Measurements from ENCODE around the gene SHROOM4.

Gene SHROOM4

GRCh38 chrX:50618788-50619558 is 195.0 kb downstream of the SHROOM4 start:
- no peak for DNase-seq (ENCODE audit: low spot score)

GRCh38 chrX:50617183-50617582 is 196.8 kb downstream of the SHROOM4 start:
- DNase-seq (ENCODE audit: low spot score), result no peak

GRCh38 chrX:50615570-50616158 is 198.3 kb downstream of the SHROOM4 start:
- DNase-seq (ENCODE audit: low spot score), result no peak

- DNase-seq (ENCODE audit: low spot score), result no peak
These were observed 199.5 kb downstream of the SHROOM4 start for GRCh38 chrX:50614460-50614859.

DNA sequence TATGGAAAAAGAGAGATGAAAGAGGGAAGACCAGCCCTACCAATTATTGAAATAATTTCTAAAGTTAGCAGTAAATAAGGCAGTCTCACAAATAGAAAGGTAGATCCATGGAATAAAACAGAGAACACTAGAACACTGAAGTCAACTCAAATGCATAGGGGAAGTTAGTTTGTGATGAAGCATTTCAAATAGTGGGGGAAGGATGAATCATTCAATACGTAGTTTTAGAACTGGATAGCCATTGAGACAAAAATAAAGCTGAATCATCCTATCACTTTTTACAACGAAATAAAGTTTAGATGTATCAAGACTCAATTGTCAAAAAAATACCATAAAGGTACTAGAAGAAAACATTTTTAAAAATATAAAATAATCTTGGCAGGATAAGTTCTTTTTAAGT is 200.1 kb downstream of the SHROOM4 start:
- no peak for DNase-seq (ENCODE audit: low spot score)

DNA sequence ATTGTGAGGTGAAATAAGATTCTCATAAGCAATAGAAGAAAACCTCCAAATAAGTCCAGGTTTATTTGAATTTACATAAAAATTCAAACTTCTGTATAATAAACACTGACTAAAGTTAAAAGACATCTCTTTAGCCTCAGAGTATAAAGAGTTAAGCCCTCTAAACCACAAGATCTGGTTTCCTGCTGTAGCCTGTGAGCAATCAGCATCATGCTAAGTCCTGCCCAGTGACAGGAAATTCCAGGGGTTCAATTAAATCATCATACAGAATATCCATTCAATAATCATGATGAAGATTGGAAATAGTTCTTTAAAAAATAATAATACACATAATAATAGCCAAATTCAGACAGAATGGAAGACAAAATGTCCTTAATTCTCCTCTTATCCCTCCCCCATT is 204.2 kb downstream of the SHROOM4 start:
- DNase-seq (ENCODE audit: low spot score), result no peak

GRCh38 chrX:50606300-50606950 is 207.6 kb downstream of the SHROOM4 start:
- DNase-seq (ENCODE audit: low spot score), result no peak

GRCh38 chrX:50596056-50596455 is 217.9 kb downstream of the SHROOM4 start:
- no peak for DNase-seq (ENCODE audit: low spot score)

GRCh38 chrX:50594788-50595187 is 219.2 kb downstream of the SHROOM4 start:
- DNase-seq (ENCODE audit: low spot score), result no peak

GRCh38 chrX:50586980-50587379 is 227.0 kb downstream of the SHROOM4 start:
- DNase-seq (ENCODE audit: low spot score), result no peak

- no peak for DNase-seq (ENCODE audit: low spot score)
These were observed 227.6 kb downstream of the SHROOM4 start for GRCh38 chrX:50586407-50586806.

GRCh38 chrX:50581405-50581804 is 232.6 kb downstream of the SHROOM4 start:
- no peak for DNase-seq (ENCODE audit: low spot score)

- peak; percentile 63 for DNase-seq (ENCODE audit: low spot score)
These were observed 234.0 kb downstream of the SHROOM4 start for GRCh38 chrX:50579955-50580354.

GRCh38 chrX:50577326-50577725 is 236.7 kb downstream of the SHROOM4 start:
- DNase-seq (ENCODE audit: low spot score), result no peak

DNA sequence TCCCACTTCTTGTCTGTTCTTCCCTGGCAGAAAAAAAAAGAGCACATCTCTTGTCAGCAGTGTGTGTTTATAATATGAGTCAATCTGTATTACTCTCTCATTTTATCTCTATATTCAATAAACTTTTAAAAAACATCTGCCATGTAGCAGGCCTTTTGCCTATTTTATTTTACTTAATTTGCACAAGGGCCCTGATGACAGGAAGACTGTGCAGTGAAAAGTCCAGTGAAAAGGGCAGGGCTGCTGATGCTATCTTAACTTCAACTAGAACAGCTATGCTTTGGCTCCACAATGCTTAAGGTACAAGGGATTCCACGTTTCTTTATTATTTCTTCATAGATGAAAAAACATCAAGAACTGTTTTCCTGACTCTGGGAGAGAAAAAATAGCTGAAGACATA is 246.4 kb downstream of the SHROOM4 start:
- DNase-seq (ENCODE audit: low spot score), result no peak

- DNase-seq (ENCODE audit: low spot score), result no peak
These were observed 248.3 kb downstream of the SHROOM4 start for GRCh38 chrX:50565718-50566117.

All from SW480 (cell line).